ENCODE data around the gene MTHFD1. TPM values are rescaled to one million over a fixed set of nuclear protein-coding genes. Genes with fewer than 3 reads are reported as not detected.

Gene MTHFD1
- total and polyA plus RNA-seq, 12 donors = 34.5 to 85.2 (median 66.0) TPM

GRCh38 chr14:64369201-64369600, 19.0 kb upstream of the MTHFD1 start:
- Histone ChIP-seq H3K36me3 (no peaks in the 10 kb centered on the region), H3K27ac (no peak overlapping the region), H3K27me3 (no peaks in the 10 kb centered on the region), H3K4me1 (no peaks in the 10 kb centered on the region), H3K4me3 (no peak overlapping the region), H3K9me3 (no peaks in the 10 kb centered on the region)
- WGBS, 2 donors = 95 to 98% methylated on average over 2 of the region's 2 CpGs
- DNase-seq (no peak), ATAC-seq (no peak)
- TF ChIP-seq CTCF (IDR thresholded peaks at IDR 0.05) = no peak
- intact Hi-C loops (cut with DNase I) = no loop called here

GRCh38 chr14:64387232-64387781, 846 bp upstream of the MTHFD1 start:
- DNase-seq (no peak), ATAC-seq (peak; percentile 1 to 36 (median 14))
- Histone ChIP-seq H3K9me3 (no peaks in the 10 kb centered on the region), H3K27me3 (no peaks in the 10 kb centered on the region), H3K4me3 (peak overlapping the region; percentile 54 to 96 (median 68)), H3K36me3 (peaks cover 0 to 16% (median 0%) of the 10 kb centered on the region in 9 donors), H3K27ac (peak overlapping the region; percentile 43 to 88 (median 82)), H3K4me1 (peaks cover 3 to 33% (median 16%) of the 10 kb centered on the region in 9 donors)
- TF ChIP-seq CTCF (IDR thresholded peaks at IDR 0.05) = no peak
- intact Hi-C loops (cut with DNase I) = loop anchor here in 3 of 10 donors (5.0 kb wide), 1 partner anchor 45 kb away; no protein-coding TSS in a partner anchor
- 3 to 6% methylated on average over 28 of the region's 28 CpGs for WGBS, 2 donors

- peak in 1 of 2 donors; percentile 40 for DNase-seq
- intact Hi-C loops (cut with DNase I) = loop anchor here in 3 of 10 donors (5.0 kb wide), 1 partner anchor 46 kb away; no protein-coding TSS in a partner anchor
- WGBS, 2 donors = 1% methylated on average over 18 of the region's 18 CpGs
- Histone ChIP-seq H3K27ac (peak overlapping the region; percentile 6 to 88 (median 80)), H3K36me3 (peaks cover 0 to 16% (median 0%) of the 10 kb centered on the region in 9 donors), H3K27me3 (no peaks in the 10 kb centered on the region), H3K4me3 (peak overlapping the region; percentile 54 to 96 (median 68)), H3K4me1 (peaks cover 3 to 33% (median 16%) of the 10 kb centered on the region in 9 donors), H3K9me3 (no peaks in the 10 kb centered on the region)
- no peak for TF ChIP-seq CTCF (IDR thresholded peaks at IDR 0.05)
- peak in 6 of 8 donors; percentile 3 to 46 (median 32) for ATAC-seq
Observed at GRCh38 chr14:64388533-64389285, 556 bp downstream of the MTHFD1 start.

- H3K27ac ChIP-seq = no peak overlapping the region
- H3K4me1 ChIP-seq = peaks cover 3 to 44% (median 22%) of the 10 kb centered on the region in 9 donors
- H3K36me3 ChIP-seq = peaks cover 0 to 16% (median 0%) of the 10 kb centered on the region in 9 donors
- H3K4me3 ChIP-seq = no peak overlapping the region
- ATAC-seq (no peak), DNase-seq (no peak)
- TF ChIP-seq CTCF (IDR thresholded peaks at IDR 0.05) = no peak
- intact Hi-C loops (cut with DNase I) = no loop called here
- no peaks in the 10 kb centered on the region for H3K9me3 ChIP-seq
- no peaks in the 10 kb centered on the region for H3K27me3 ChIP-seq
- WGBS, 2 donors = 91% methylated on average over 12 of the region's 12 CpGs
Observed at GRCh38 chr14:64391113-64391725, 3.1 kb downstream of the MTHFD1 start.
